H9 (cell line): Measurements from ENCODE around the gene CFHR3. TPM values are rescaled to one million over a fixed set of nuclear protein-coding genes. Genes with fewer than 3 reads are reported as not detected.
"Not testable (repeated sequence)": the region's sequence is repeated elsewhere in the genome, so short reads cannot be mapped to it uniquely, and the experiment has no call there.

Experiments used
- DNase-seq: peaks from one replicate; pipeline ENCODE4 v3.0.0-alpha.2; 2017
- H2AFZ ChIP-seq: one replicate; pipeline ENCODE4 v1.6.1; 2013; ENCODE audit warnings: mild to moderate bottlenecking, low read length, control low read depth, moderate library complexity
- H2AK5ac ChIP-seq: 2 replicates; pipeline ENCODE4 v1.6.1; 2013; ENCODE audit warnings: low read length, control low read depth, mixed read lengths; ENCODE audit not compliant: insufficient read length
- H2BK120ac ChIP-seq: one replicate; pipeline ENCODE4 v1.6.1; 2013; ENCODE audit warnings: low read depth, mild to moderate bottlenecking, low read length, control low read depth, inconsistent platforms; ENCODE audit not compliant: poor library complexity, severe bottlenecking
- H2BK12ac ChIP-seq: 2 replicates; pipeline ENCODE4 v1.6.1; 2013; ENCODE audit warnings: low read length, control low read depth, mixed read lengths, low read depth; ENCODE audit not compliant: insufficient read length
- H2BK15ac ChIP-seq: 2 replicates; pipeline ENCODE4 v1.6.1; 2013; ENCODE audit warnings: low read depth, low read length, control low read depth
- H2BK20ac ChIP-seq: one replicate; pipeline ENCODE4 v1.6.1; 2013; ENCODE audit warnings: low read depth, mild to moderate bottlenecking, low read length, control low read depth, inconsistent platforms; ENCODE audit not compliant: poor library complexity, severe bottlenecking
- H2BK5ac ChIP-seq: 2 replicates; pipeline ENCODE4 v1.6.1; 2013; ENCODE audit warnings: low read length, control low read depth, mixed read lengths; ENCODE audit not compliant: insufficient read length
- H3K14ac ChIP-seq: 2 replicates; pipeline ENCODE4 v1.6.1; 2013; ENCODE audit warnings: low read length, control low read depth; ENCODE audit not compliant: insufficient read depth
- H3K18ac ChIP-seq: 2 replicates; pipeline ENCODE4 v1.6.1; 2013; ENCODE audit warnings: low read depth, mild to moderate bottlenecking, mixed read lengths, low read length, control low read depth; ENCODE audit not compliant: insufficient read length
- H3K23ac ChIP-seq: 2 replicates; pipeline ENCODE4 v1.6.1; 2013; ENCODE audit warnings: low read length, control low read depth, mixed read lengths, low read depth; ENCODE audit not compliant: insufficient read length
- H3K23me2 ChIP-seq: 2 replicates; pipeline ENCODE4 v1.6.1; 2013; ENCODE audit warnings: low read depth, mild to moderate bottlenecking, mixed read lengths, low read length, control low read depth; ENCODE audit not compliant: insufficient read length, poor library complexity, severe bottlenecking
- H3K27ac ChIP-seq: 2 replicates; pipeline ENCODE4 v1.5.1; 2013; ENCODE audit warnings: low read length, control low read depth, mixed read lengths, low read depth; ENCODE audit not compliant: insufficient read length
- H3K27me3 ChIP-seq: 2 replicates; pipeline ENCODE4 v1.6.1; 2013; ENCODE audit warnings: low read length, control low read depth, inconsistent platforms; ENCODE audit not compliant: insufficient read depth
- H3K4ac ChIP-seq: 2 replicates; pipeline ENCODE4 v1.6.1; 2013; ENCODE audit warnings: low read depth, mild to moderate bottlenecking, control low read depth, inconsistent platforms, low read length, moderate library complexity
- H3K4me1 ChIP-seq: 2 replicates; pipeline ENCODE4 v1.6.1; 2013; ENCODE audit warnings: low read length, control low read depth, inconsistent platforms; ENCODE audit not compliant: insufficient read depth
- H3K4me2 ChIP-seq: 2 replicates; pipeline ENCODE4 v1.6.1; 2013; ENCODE audit warnings: low read length, control low read depth, mixed read lengths; ENCODE audit not compliant: insufficient read length, insufficient read depth
- H3K56ac ChIP-seq: 2 replicates; pipeline ENCODE4 v1.6.1; 2013; ENCODE audit warnings: low read depth, mild to moderate bottlenecking, mixed read lengths, low read length, control low read depth; ENCODE audit not compliant: insufficient read length
- H3K79me1 ChIP-seq: 2 replicates; pipeline ENCODE4 v1.6.1; 2013; ENCODE audit warnings: low read depth, mild to moderate bottlenecking, moderate library complexity, low read length, control low read depth, inconsistent platforms; ENCODE audit not compliant: insufficient read depth, poor library complexity, severe bottlenecking
- H3K79me2 ChIP-seq: 2 replicates; pipeline ENCODE4 v1.6.1; 2013; ENCODE audit warnings: low read length, control low read depth, inconsistent platforms; ENCODE audit not compliant: insufficient read depth
- H3K9ac ChIP-seq: 2 replicates; pipeline ENCODE4 v1.6.1; 2013; ENCODE audit warnings: low read length, control low read depth, mixed read lengths; ENCODE audit not compliant: insufficient read length; ENCODE audit errors: extremely low read depth
- H3K9me3 ChIP-seq: one replicate; pipeline ENCODE4 v1.6.1; 2013; ENCODE audit warnings: low read depth, low read length, inconsistent platforms; ENCODE audit not compliant: control insufficient read depth
- H3T11ph ChIP-seq: one replicate; pipeline ENCODE4 v1.6.1; 2013; ENCODE audit warnings: mild to moderate bottlenecking, low read length, control low read depth, inconsistent platforms
- H4K20me1 ChIP-seq: one replicate; pipeline ENCODE4 v1.6.1; 2013; ENCODE audit not compliant: control insufficient read depth, insufficient read length, insufficient read depth
- H4K5ac ChIP-seq: 2 replicates; pipeline ENCODE4 v1.6.1; 2013; ENCODE audit warnings: low read depth, mild to moderate bottlenecking, mixed read lengths, low read length, control low read depth; ENCODE audit not compliant: insufficient read length
- H4K8ac ChIP-seq: replicated peaks from 2 replicates; pipeline ENCODE4 v1.6.1; 2013; ENCODE audit warnings: low read length, control low read depth, mixed read lengths, low read depth; ENCODE audit not compliant: insufficient read length
- H4K91ac ChIP-seq: 2 replicates; pipeline ENCODE4 v1.6.1; 2013; ENCODE audit warnings: low read depth, mild to moderate bottlenecking, moderate library complexity, mixed read lengths, low read length, control low read depth; ENCODE audit not compliant: insufficient read length
- H3K27ac Mint-ChIP-seq, 3 experiments: 2 replicates in 2 of 3; 3 replicates in 1 of 3; pipeline ENCODE4 v1.8.0; 2020 to 2021; ENCODE audit warnings: mixed read lengths in 3 of 3, mild to moderate bottlenecking in 1 of 3, moderate library complexity in 1 of 3
- H3K27me3 Mint-ChIP-seq: 2 replicates; pipeline ENCODE4 v1.8.0; 2021; ENCODE audit warnings: low read depth, mild to moderate bottlenecking, moderate library complexity, mixed read lengths
- H3K36me3 Mint-ChIP-seq, 3 experiments: 2 replicates in 2 of 3; 3 replicates in 1 of 3; pipeline ENCODE4 v1.8.0; 2020 to 2021; ENCODE audit warnings: low read depth in 3 of 3, mixed read lengths in 3 of 3; ENCODE audit not compliant: insufficient read depth in 1 of 3
- H3K4me1 Mint-ChIP-seq, 2 experiments: 2 replicates each; pipeline ENCODE4 v1.8.0; 2020; ENCODE audit warnings: mixed read lengths in 2 of 2
- H3K4me3 Mint-ChIP-seq, 2 experiments: 2 replicates in 1 of 2; 3 replicates in 1 of 2; pipeline ENCODE4 v1.8.0; 2020 to 2021; ENCODE audit warnings: mild to moderate bottlenecking in 2 of 2, mixed read lengths in 2 of 2, moderate library complexity in 1 of 2
- H3K9me3 Mint-ChIP-seq, 2 experiments: 2 replicates in 1 of 2; 3 replicates in 1 of 2; pipeline ENCODE4 v1.8.0; 2020; ENCODE audit warnings: mild to moderate bottlenecking in 2 of 2, mixed read lengths in 2 of 2, moderate library complexity in 1 of 2
- WGBS: extraction: QIAGEN DNeasy Blood & Tissue Kit; methylation state at CpG from one replicate; pipeline ENCODE4 v1.1.7; 2013; ENCODE audit warnings: missing lambda C conversion rate, low lambda C conversion rate, mixed read lengths; ENCODE audit not compliant: insufficient read length; ENCODE audit errors: extremely low coverage; 5-methylcytosine and 5-hydroxymethylcytosine counted together
- total RNA-seq: library from RNA; stranded (reverse); gene quantifications from 2 replicates; pipeline ENCODE4 v1.2.1, GENCODE V29; 2021
- TF ChIP-seq, protein P1 (sequence below): fragments of 200-600 bp; sonication (generic); conservative IDR thresholded peaks from 3 replicates; pipeline ENCODE4 v1.8.0; 2021; ENCODE audit warnings: antibody characterized with exemption, mild to moderate bottlenecking

Gene CFHR3
- total RNA-seq, 1 experiment from 2014 or later = 1.4 TPM

GRCh38 chr1:196743244-196743643 lies 31.4 kb upstream of the CFHR3 start:
- H3K18ac ChIP-seq, H4K5ac ChIP-seq, H3K4me1 Mint-ChIP-seq, H3K27ac ChIP-seq, H3K79me2 ChIP-seq, H3K23ac ChIP-seq, H3K4ac ChIP-seq, H3K9me3 ChIP-seq, H3K23me2 ChIP-seq, H2AFZ ChIP-seq, H3K4me1 ChIP-seq, H3T11ph ChIP-seq, H4K91ac ChIP-seq, H3K79me1 ChIP-seq, H3K9ac ChIP-seq, H4K8ac ChIP-seq, H4K20me1 ChIP-seq, H3K56ac ChIP-seq, DNase-seq, H3K27me3 ChIP-seq, H3K27me3 Mint-ChIP-seq, H2BK120ac ChIP-seq, H2BK5ac ChIP-seq, H3K27ac Mint-ChIP-seq, H3K4me3 Mint-ChIP-seq, H2BK20ac ChIP-seq, H2BK12ac ChIP-seq, H2BK15ac ChIP-seq, H2AK5ac ChIP-seq, H3K14ac ChIP-seq, H3K4me2 ChIP-seq: not testable (repeated sequence)
- TF ChIP-seq, protein P1, sequence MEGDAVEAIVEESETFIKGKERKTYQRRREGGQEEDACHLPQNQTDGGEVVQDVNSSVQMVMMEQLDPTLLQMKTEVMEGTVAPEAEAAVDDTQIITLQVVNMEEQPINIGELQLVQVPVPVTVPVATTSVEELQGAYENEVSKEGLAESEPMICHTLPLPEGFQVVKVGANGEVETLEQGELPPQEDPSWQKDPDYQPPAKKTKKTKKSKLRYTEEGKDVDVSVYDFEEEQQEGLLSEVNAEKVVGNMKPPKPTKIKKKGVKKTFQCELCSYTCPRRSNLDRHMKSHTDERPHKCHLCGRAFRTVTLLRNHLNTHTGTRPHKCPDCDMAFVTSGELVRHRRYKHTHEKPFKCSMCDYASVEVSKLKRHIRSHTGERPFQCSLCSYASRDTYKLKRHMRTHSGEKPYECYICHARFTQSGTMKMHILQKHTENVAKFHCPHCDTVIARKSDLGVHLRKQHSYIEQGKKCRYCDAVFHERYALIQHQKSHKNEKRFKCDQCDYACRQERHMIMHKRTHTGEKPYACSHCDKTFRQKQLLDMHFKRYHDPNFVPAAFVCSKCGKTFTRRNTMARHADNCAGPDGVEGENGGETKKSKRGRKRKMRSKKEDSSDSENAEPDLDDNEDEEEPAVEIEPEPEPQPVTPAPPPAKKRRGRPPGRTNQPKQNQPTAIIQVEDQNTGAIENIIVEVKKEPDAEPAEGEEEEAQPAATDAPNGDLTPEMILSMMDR = peak; percentile 71
- no CpG with 5 or more reads among the region's 6 CpGs for WGBS
- H3K36me3 Mint-ChIP-seq = peaks cover under 1 to 12% (median 9%) of the 10 kb centered on the region in 3 experiments; a peak in 5 of 7 replicates
- peaks cover 17% of the 10 kb centered on the region in 2 experiments for H3K9me3 Mint-ChIP-seq

DNA sequence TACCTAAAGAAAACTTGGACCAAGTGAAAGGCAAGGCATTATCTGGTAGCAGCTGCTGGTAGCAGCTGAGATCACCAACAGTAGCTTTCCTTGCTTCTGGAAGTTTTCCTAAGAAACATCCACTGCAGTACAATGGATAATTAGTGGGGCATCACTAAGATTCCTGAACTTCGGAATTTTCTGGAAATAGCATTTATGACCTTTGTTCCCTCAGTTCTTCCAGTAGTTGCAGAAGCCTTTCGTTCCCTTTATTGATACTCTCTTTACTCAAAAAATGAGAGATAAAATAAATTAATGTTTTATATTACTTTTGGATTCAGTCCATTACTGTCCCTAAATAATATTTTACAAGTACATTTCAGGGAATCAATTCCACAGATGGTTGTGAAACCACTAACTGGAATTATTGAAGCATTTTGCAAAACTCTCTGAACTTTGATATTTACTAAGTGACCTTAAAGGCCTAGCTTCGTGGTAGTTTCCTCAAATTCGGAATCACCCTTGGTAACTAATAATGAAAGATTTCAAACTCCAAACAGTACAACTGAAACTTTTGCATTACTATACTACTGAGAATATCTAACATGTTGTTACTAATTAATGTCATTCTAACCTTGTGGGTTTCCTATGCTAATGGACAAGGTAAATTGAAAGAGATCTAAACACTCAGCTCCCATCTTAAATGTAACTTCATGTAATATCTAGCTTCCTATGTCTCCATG lies 9.5 kb upstream of the CFHR3 start:
- H3K4ac ChIP-seq, H3K14ac ChIP-seq, H4K8ac ChIP-seq, H4K91ac ChIP-seq, H3K79me1 ChIP-seq, H4K5ac ChIP-seq, H3K9ac ChIP-seq, DNase-seq, H4K20me1 ChIP-seq, H3K4me1 ChIP-seq, H2AK5ac ChIP-seq, H3K9me3 Mint-ChIP-seq, H3K4me2 ChIP-seq, H2BK5ac ChIP-seq, H3T11ph ChIP-seq, H3K23ac ChIP-seq, H2BK120ac ChIP-seq, H3K27me3 ChIP-seq, H2BK20ac ChIP-seq, H3K4me1 Mint-ChIP-seq, H3K56ac ChIP-seq, H3K27me3 Mint-ChIP-seq, H3K27ac ChIP-seq, H3K4me3 Mint-ChIP-seq, H3K36me3 Mint-ChIP-seq, H3K79me2 ChIP-seq, H3K23me2 ChIP-seq, H3K18ac ChIP-seq, H2AFZ ChIP-seq, H3K27ac Mint-ChIP-seq, H3K9me3 ChIP-seq, H2BK12ac ChIP-seq, H2BK15ac ChIP-seq: not testable (repeated sequence)
- no CpG with 5 or more reads among the region's 4 CpGs for WGBS
